NCI-H1048 (cell line): ENCODE results near the gene IGIP.

Experiments used
- DNase-seq: peaks from one replicate; lab custom pipeline; 2025; lab: John Stamatoyannopoulos, UW

IGIP gene

DNA sequence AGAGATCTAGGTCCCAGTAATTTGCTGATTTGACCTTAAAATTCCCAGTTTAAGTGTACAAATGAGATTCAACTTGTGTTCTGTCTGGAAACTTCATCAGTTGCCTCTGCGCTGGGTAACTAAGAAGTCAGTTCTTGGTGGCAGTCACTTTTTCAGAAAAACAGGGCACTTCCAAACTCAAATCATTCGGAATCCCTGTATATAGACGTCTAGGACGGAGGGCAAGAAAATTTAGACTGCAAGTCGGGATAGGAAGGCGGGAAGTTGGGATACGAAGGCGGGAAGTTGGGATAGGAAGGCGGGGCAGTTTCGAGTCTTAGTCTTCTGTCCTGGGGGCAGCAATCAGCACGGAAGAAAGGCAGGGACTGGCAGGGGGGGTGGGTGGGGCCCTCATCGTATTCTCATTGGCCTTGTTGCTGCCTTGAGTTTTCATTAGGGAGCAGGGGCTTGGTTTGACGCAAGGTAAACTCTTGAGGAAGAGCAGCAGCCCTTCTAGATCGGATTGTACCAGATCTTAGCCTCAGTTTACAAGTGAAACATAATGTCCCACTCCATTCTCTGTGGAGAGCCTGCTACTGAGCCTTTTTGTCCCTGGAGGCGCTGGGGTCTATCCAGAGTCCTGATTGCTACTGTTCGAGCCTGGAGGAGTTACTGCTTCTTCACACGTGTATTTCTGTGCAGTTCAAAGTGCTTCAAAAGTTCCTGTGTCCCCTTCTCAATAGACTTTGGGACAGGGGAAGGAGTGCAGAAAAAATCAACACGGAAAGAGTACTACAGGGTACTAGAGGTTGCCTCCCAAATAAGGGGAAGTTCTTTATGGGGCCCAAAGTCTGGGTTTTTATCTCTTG is 14.5 kb upstream of the IGIP start:
- no peak for DNase-seq

DNA sequence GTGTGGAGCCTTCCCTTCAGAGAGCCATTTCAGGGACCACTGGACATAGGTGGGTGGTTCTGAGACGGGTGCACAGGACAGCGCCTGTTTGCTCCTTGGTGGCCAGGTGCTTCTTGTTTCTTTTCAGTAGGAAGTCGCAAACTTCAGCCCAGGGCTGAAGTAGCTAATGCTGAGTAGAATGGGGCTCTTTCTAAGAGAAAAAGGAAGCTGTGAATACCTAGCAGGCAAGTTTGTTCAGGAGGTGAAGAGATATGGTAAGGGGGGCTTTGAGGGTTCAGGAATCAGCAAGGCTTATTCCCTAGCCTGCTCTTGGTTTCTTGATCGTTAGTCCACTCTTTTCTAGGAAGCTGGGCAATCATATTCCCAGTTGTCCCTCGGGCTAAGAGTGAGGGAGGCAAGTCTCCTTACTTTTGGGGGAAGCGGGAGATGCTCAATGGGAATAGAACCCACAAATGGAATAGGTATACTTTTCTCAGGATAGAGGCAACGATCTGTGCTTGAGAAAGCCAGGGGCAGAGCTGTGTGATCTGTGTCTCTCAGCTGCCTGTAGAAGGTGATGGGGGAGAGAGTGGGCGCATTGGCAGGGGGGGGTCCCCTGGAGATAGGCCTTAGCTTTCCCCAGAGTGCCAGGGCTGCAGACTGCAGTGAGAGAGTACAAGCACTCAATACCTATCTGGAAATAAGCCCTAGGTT is 13.7 kb upstream of the IGIP start:
- no peak for DNase-seq

GRCh38 chr5:140112685-140113179 is 13.0 kb upstream of the IGIP start:
- DNase-seq: no peak

DNA sequence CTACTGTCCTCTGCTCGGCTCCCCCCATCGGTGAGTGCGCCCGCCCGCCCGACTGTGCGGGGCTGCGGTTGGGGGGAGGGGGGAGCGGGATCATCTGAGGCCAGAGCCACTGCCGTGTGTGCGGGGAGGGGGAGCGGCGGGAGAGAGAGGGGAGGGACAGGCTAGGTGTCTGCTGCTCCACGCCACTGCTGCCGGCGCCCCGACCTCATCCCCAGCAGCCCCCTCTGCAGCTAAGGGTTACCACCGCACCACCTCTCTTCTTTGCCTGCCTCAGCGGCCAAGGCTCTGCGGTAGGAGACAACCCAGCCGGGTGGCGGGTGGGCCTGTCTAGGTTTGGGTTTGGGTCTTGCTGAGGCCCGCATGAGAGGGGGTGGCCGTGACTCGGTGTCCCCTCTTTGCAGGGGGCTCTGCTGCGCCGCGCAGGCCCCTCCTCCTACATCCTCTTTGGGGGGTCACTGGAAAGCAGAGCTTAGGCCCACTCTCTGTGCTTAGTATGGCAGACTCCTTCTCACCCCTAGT is 12.5 kb upstream of the IGIP start:
- no peak for DNase-seq

DNA sequence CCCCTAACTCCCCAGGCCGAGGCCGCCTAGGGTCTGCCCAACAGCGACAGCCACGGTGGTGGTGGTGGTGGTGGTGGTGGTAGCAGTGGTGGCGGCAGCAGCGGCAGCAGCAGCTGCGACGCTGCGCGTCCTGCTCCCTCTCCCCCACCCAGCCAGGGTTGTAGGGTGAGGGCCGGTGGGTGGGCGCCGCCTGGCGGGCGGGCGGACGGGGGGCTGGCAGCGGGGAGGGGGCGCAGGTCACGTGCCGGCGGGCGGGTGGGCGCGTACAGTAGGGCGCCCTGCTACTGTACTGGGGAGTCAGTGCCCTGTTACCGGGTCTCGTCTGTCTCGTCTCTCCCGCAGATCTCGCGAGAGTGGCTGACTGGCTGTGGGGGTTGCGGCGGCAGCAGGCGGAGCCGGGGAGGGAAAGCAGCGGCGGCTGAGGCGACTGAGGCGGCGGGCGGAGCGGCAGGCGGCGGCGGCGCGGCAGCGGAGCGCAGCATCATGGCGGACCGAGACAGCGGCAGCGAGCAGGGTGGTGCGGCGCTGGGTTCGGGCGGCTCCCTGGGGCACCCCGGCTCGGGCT is 12.0 kb upstream of the IGIP start, which contains the start of gene PURA:
PURA (plus strand) TSS at position 411 of the 565 bp plus-strand sequence; CDS start at position 484, 73 bp downstream.
- DNase-seq: peak; percentile 75

- no peak for DNase-seq
Observed at GRCh38 chr5:140114341-140115185, 11.2 kb upstream of the IGIP start.

DNA sequence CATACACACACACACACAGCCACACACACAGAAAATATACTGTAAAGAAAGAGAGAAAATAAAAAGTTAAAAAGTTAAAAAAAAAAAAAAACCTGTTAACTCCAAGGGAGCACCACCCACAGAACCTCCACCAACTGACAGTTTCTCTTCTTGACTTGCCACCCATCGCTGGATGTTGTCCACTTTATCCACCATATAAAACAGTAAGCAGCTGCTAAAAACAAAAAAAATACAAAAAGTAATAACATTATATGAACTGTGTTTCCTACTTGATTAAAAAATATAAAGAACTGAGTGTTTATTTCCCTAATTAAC is 10.6 kb upstream of the IGIP start:
- no peak for DNase-seq

- DNase-seq: no peak
Observed at GRCh38 chr5:140116716-140117115, 9.0 kb upstream of the IGIP start.

- DNase-seq: no peak
Observed at GRCh38 chr5:140117523-140117922, 8.2 kb upstream of the IGIP start.

DNA sequence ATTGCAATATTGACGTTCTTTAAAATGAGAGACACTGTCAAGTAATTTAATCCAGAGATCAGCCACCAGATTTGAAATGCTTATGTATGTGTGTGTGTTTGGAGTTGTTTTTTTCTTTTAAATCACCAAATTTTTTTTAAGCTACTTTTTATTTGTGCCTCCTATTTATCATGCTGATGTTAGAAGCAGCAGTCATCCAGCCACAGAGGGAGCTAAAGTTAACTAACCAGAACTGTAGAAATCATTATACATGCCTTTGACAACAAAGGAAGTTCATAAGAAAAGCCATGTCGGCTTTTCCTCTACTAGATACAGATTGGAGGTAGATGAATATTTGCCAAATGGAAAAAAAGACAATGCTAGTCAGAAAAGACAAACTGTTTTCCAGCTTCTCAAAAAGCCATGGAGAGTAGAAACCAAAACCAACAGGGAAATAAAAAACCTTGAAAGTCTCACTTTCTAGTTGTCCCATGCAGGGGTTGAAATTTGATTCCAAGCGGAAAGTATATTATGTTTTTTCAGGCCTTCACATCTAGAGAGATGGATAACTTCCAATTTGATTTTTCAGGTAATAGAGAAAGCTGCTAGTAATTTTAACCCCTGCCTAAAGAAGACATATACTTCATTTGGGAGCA is 7.3 kb upstream of the IGIP start:
- no peak for DNase-seq

DNA sequence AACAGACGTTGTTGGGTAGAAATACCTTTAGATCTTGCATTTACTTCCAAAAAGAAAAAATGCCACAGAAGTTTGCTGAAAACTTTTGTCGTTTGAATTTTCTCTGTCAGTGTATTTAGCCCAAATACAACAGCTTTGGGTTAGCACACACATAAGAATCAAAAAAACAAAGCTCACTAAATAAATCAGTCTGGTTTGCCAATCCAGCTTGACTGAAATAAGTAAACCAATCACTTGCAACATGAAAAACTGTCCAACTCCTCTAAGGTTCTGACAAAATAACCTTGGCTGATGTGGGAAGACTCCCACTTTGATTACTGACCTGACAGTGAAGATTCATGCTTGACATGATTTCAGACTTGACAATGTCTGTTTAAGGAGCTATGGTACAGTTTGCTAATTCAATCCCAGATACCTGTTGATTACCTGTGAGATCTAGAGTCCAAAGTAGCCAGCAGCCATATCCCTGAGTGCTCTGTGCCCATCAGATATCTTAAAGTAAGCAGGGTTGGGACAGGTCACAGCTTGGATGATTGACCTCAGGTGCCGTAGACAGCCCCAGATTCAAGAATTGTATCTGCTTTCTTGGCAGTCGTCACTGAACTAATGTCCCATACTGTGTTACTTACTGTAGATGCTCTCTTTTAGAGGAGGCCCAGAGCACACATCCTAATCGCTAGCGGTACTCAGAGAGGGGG is 727 bp downstream of the IGIP start:
- DNase-seq: no peak

GRCh38 chr5:140128376-140128775 is 2.6 kb downstream of the IGIP start:
- no peak for DNase-seq

DNA sequence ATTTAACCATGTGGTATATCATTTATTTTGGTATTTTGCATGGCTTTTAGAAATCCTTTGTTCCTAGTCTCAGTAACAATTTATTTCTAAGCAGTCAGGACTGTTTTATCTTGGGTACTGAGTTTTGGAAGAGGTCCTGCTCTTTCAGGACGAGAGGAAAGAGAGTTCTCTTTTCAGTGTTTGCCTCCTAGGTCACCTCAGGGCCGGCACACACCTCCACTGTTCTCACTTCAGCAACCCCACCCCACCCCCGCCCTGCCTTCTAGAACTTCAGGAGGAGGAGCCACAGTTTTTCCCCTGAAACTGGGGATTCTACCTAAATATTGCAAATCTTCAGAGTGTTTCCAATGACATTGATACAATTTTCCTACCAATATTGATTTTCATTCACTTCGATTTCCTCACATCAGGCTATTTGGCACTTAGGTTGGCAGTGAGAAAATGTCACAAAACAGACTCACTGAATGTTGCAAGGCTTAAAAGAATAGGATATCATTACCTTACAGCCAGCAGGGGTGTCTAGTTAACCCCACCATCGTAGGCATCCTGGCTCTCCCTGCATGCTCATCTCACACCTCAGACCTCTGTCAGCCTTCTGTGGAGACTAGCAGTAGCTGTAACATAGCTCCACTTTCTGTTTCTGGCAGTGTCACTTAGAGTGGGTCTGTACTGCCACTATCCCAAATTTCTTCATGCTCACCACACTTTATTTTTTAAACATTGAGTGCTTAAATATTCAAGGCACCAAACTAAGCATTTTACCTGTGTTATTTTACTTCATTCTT is 5.4 kb downstream of the IGIP start:
- no peak for DNase-seq

GRCh38 chr5:140131967-140132409 is 6.3 kb downstream of the IGIP start:
- no peak for DNase-seq

GRCh38 chr5:140133514-140134167 is 7.9 kb downstream of the IGIP start:
- DNase-seq: no peak

DNA sequence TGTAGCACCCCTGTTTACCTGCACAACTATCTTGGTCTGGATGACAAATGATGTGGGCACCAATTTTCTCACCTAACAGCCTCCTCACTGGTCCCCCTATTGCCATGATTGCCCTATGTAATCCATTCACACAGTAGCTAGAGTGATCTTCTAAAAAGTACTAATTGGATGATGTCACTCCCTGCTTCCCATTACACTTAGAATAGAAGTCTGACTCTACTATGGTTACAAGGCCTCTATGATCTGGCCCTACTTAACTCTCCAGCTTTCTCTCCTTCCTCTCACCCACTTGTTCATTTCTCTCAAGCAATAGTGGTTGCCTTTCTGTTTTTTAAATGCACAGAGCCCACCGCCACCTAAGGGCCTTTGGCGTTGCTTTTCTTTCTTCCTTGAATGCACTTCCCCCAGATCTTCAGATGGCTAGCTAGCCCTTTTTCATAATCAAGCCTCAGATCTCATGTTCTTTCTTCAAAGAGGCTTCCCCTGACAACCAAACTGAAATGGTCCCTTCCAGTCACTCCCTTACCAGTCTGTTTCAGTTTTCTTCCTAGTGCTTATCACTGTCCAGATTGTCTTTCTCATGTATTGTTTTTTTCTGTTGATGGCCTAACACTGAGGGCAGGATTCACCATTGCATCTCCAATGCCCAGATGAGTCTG is 8.7 kb downstream of the IGIP start:
- no peak for DNase-seq

DNA sequence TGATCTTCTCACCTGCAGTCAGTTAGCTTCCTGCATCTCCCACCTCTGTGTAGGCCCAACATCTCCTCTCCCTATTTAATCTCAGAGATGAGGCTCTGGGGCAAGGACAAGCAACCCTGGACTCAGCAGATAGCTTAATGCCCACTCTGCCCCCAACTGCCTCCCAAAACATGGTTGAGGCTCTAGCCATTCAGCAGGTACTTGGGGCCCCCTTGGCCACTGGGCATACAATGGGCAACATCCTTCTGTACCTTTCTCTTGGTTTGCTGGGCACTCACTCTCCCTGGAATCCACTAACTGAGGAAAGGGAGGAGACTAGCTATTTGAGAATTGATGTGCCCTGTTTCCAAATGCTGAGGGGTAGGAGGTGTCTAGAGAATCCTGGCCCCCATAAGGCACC is 9.4 kb downstream of the IGIP start:
- no peak for DNase-seq

DNA sequence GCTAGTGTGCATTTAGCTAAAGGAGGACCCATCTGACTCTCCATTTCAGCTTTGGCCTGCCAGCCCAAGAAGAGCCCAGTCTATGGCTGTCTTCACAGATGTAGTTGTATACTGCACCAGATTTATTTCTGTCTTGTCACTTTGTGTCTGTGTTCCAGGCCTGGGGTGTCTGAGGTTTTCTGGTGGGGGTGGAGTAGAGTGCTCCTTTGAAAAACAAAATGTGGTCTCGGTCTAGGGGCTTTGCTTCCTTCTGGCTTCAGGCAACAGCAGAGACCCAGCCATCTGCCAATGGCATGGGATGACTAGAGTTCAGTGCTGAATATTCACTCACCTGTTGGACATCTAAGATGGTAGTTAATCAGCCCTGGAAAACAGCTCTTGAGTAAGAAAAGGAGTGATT is 10.9 kb downstream of the IGIP start:
- no peak for DNase-seq

DNA sequence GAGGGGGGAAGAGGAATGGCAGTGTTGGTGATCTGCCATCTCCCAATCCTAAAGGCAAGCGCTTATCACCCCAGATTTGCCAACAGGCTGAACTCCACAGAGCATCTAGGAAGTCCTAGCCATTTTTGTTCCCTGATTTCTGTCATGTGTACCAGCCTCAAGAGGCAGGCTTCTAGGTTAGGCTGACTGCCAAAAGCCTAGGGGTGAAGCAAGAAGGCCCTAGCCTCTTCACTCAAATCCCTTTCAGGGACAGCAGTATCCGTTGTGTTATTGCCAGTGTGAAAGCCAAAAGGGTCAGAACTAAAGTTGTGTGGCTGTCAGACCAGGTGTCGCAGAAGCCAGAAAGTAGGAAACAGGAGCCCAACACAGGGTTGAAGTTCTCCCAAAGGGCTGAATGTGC is 14.7 kb downstream of the IGIP start:
- no peak for DNase-seq
